Neural cell (in vitro differentiated cells): Measurements from ENCODE around the gene CNTNAP2.

Experiments
- EP300 ChIP-seq: fragments of 450-650 bp; conservative IDR thresholded peaks from 2 replicates; pipeline ENCODE4 v1.6.1; 2014; ENCODE audit warnings: antibody characterized with exemption, mild to moderate bottlenecking, moderate library complexity; ENCODE audit not compliant: poor library complexity, severe bottlenecking
- EZH2 ChIP-seq: fragments of 200-600, 300-800 bp; shearing (Covaris generic), sonication (generic); IDR thresholded peaks from 2 replicates; pipeline ENCODE4 v1.6.1; 2014; ENCODE audit warnings: antibody characterized with exemption, low read length, borderline replicate concordance, mild to moderate bottlenecking; ENCODE audit not compliant: insufficient read depth, poor library complexity, severe bottlenecking
- POLR2AphosphoS5 ChIP-seq: IDR thresholded peaks from 2 replicates; pipeline ENCODE4 v1.6.1; 2012
- TAF1 ChIP-seq: IDR thresholded peaks from 2 replicates; pipeline ENCODE4 v1.6.1; 2012; ENCODE audit warnings: low read depth
- TF ChIP-seq, protein P1 (sequence below): fragments of 450-650 bp; IDR thresholded peaks from 2 replicates; pipeline ENCODE4 v1.5.1; 2014; ENCODE audit warnings: antibody characterized with exemption, mild to moderate bottlenecking, moderate library complexity; ENCODE audit not compliant: poor library complexity, severe bottlenecking

DNA sequence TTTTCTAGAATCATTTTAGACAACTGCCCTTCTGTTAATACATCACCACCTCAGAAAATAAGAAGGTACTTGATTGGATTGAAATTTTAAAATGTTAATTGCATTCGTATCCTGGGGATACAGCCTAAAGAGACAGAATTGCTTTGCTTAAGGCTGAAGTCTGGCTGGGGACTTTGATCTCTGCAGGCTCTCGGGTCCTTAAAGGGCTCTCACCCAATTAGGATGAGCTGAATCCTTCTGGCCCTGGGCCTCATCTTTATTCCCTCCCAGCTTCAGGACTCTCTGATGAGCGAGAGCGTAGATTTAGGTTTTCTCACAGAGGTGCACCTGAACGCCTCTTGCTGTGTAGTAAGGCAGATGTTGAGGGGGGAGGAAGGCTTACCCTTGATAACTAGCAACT lies 1998.7 kb downstream of the CNTNAP2 start:
- TF ChIP-seq, protein P1, sequence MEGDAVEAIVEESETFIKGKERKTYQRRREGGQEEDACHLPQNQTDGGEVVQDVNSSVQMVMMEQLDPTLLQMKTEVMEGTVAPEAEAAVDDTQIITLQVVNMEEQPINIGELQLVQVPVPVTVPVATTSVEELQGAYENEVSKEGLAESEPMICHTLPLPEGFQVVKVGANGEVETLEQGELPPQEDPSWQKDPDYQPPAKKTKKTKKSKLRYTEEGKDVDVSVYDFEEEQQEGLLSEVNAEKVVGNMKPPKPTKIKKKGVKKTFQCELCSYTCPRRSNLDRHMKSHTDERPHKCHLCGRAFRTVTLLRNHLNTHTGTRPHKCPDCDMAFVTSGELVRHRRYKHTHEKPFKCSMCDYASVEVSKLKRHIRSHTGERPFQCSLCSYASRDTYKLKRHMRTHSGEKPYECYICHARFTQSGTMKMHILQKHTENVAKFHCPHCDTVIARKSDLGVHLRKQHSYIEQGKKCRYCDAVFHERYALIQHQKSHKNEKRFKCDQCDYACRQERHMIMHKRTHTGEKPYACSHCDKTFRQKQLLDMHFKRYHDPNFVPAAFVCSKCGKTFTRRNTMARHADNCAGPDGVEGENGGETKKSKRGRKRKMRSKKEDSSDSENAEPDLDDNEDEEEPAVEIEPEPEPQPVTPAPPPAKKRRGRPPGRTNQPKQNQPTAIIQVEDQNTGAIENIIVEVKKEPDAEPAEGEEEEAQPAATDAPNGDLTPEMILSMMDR = no peak
- TF ChIP-seq EP300 (no peak), POLR2AphosphoS5 (no peak), EZH2 (no peak), TAF1 (no peak)
